Dermis blood vessel endothelial cell (primary cell): Measurements from ENCODE around the gene LINC01488. TPM values are rescaled to one million over a fixed set of nuclear protein-coding genes. Genes with fewer than 3 reads are reported as not detected.
A peak's percentile ranks its signal among the peaks of the same experiment; 100 is the strongest.

Experiments
- DNase-seq: peaks from one replicate; pipeline ENCODE4 v3.0.0; 2010
- total RNA-seq: library from RNA; depleted of rRNA; stranded (reverse); fragments of >200 nt; gene quantifications from 2 replicates; pipeline ENCODE4 v1.2.3, GENCODE V29; 2014

The LINC01488 gene
- total RNA-seq, 1 donor from 2014 or later: not detected

- no peak for DNase-seq
Observed at GRCh38 chr11:69446108-69446507, 35.4 kb upstream of the LINC01488 start.

- DNase-seq: peak; percentile 38
Observed at GRCh38 chr11:69447786-69448185, 33.7 kb upstream of the LINC01488 start.

GRCh38 chr11:69448471-69449284, 32.8 kb upstream of the LINC01488 start:
- no peak for DNase-seq

GRCh38 chr11:69449320-69450063, 32.0 kb upstream of the LINC01488 start:
- DNase-seq: peak; percentile 95

- peak; percentile 92 for DNase-seq
Observed at GRCh38 chr11:69450064-69450856, 31.2 kb upstream of the LINC01488 start.

- DNase-seq: no peak
Observed at GRCh38 chr11:69450857-69451220, 30.6 kb upstream of the LINC01488 start.

GRCh38 chr11:69451289-69451688, 30.2 kb upstream of the LINC01488 start:
- DNase-seq: no peak

- no peak for DNase-seq
Observed at GRCh38 chr11:69452206-69452987, 29.1 kb upstream of the LINC01488 start.

- DNase-seq: no peak
Observed at GRCh38 chr11:69453151-69453550, 28.3 kb upstream of the LINC01488 start.

GRCh38 chr11:69454018-69454417, 27.4 kb upstream of the LINC01488 start:
- no peak for DNase-seq

- no peak for DNase-seq
Observed at GRCh38 chr11:69455969-69456368, 25.5 kb upstream of the LINC01488 start.

- DNase-seq: no peak
Observed at GRCh38 chr11:69456712-69457111, 24.8 kb upstream of the LINC01488 start.

- DNase-seq: no peak
Observed at GRCh38 chr11:69459848-69460539, 21.5 kb upstream of the LINC01488 start.

GRCh38 chr11:69460540-69461257, 20.8 kb upstream of the LINC01488 start:
- DNase-seq: peak; percentile 40

GRCh38 chr11:69461272-69461962, 20.0 kb upstream of the LINC01488 start:
- no peak for DNase-seq

- no peak for DNase-seq
Observed at GRCh38 chr11:69462106-69462951, 19.1 kb upstream of the LINC01488 start.

- DNase-seq: no peak
Observed at GRCh38 chr11:69463181-69463994, 18.1 kb upstream of the LINC01488 start.
